ENCODE measurements around the gene ZNF341. TPM values are rescaled to one million over a fixed set of nuclear protein-coding genes. Genes with fewer than 3 reads are reported as not detected.
A peak's percentile ranks its signal among the peaks of the same experiment; 100 is the strongest.

ZNF341 gene
- total and polyA plus RNA-seq, 9 of the 15 experiments (the other 6 are each of a cell fraction or from before 2014, with no cell fraction given) = 0.08 to 2.6 (median 1.0) TPM

GRCh38 chr20:33746325-33746998 lies 14.7 kb downstream of the ZNF341 start:
- Histone ChIP-seq H3K27ac (ENCODE audit: extremely low read depth, low read depth, low read length) (no peak overlapping the region), H3K27me3 (ENCODE audit: control insufficient read depth in 2 of 2, insufficient read depth in 2 of 2, low read length in 2 of 2) (no peaks in the 10 kb centered on the region), H3K9me3 (replicated peaks; ENCODE audit: control insufficient read depth, insufficient read depth, low read depth, low read length) (no peaks in the 10 kb centered on the region), H3K9me1 (ENCODE audit: control insufficient read depth, insufficient read depth, low read length) (no peaks in the 10 kb centered on the region), H3K79me2 (ENCODE audit: control insufficient read depth, insufficient read depth, low read length) (no peaks in the 10 kb centered on the region), H2AFZ (ENCODE audit: low read depth, low read length) (no peak overlapping the region), H3K4me1 (replicated peaks in 1 of 2; ENCODE audit: control insufficient read depth in 2 of 2, insufficient read depth in 2 of 2, low read length in 2 of 2) (peaks cover 10 to 26% of the 10 kb centered on the region in 2 experiments; a peak in 4 of 5 replicates), H3K4me3 (no peak overlapping the region), H3K4me2 (ENCODE audit: insufficient read depth, low read length) (no peak overlapping the region), H3K36me3 (ENCODE audit: control insufficient read depth, insufficient read depth, low read length) (no peaks in the 10 kb centered on the region), H4K20me1 (replicated peaks; ENCODE audit: control insufficient read depth, insufficient read depth, low read length) (no peaks in the 10 kb centered on the region), H3K9ac (ENCODE audit: insufficient read depth in 1 of 2, low read depth in 2 of 2, low read length in 2 of 2) (peak overlapping the region in 1 of 2 experiments; percentile 50; a peak in 1 of 4 replicates)
- 60% methylated on average over 10 of the region's 12 CpGs for WGBS (ENCODE audit: insufficient coverage, low coverage, missing lambda C conversion rate)
- no peak for DNase-seq (ENCODE audit: extremely low read depth in 1 of 4, low spot score in 3 of 4)
- no TSS peak for BruUV-seq (replicated peaks)
- TF ChIP-seq ZBTB11 (CRISPR knock-in tag; IDR thresholded peaks at IDR 0.05) = no peak
- TF ChIP-seq MYNN (IDR thresholded peaks at IDR 0.05) = peak; percentile 88
- TF ChIP-seq MYNN (CRISPR knock-in tag; IDR thresholded peaks at IDR 0.05) = no peak
- no peak for ATAC-seq
- ChIA-PET POLR2A (interaction anchor here (0.6 to 0.7 kb wide), 2 partner anchors 10 to 14 kb away, joined by 3 read pairs; no protein-coding TSS in a partner anchor), CTCF (ENCODE audit: low intra/inter-chr PET ratio) (no interaction called here)
- intact Hi-C loops (cut with micrococcal nuclease) = no loop called here
- FAIRE-seq = no peak
- in situ Hi-C loops (cut with MboI) = no loop called here

All from K562 (cell line).